ENCODE measurements around the gene MAPK12. TPM values are rescaled to one million over a fixed set of nuclear protein-coding genes. Genes with fewer than 3 reads are reported as not detected.

The MAPK12 gene
- total and polyA plus RNA-seq, 7 donors, result 57.4 to 178 (median 131) TPM

DNA sequence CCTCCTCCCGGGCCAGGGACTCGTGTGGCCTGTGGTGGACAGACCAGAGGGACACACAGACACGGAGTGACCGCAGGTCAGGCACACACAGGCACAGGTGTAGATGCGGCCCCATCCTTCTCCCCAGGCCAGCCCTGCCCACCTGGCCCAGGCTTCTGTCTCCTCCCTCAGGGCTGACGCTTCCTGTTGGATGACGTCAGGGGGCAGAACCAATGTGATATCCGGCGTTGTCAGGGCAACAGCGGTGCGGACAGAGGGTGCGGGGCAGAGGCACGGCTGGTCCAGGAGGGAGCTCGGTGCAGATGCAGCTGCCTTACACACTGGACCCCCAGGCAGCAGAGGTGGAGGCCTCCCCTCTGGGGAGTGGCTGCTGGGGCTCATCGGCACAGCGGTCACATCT, 13.7 kb downstream of the MAPK12 start:
- Histone ChIP-seq H3K27me3 (ENCODE audit: insufficient read depth in 3 of 3, low read length in 2 of 3) (no peaks in the 10 kb centered on the region), H3K4me1 (peaks cover 39% of the 10 kb centered on the region), H3K27ac (no peak overlapping the region), H3K4me3 (no peak overlapping the region), H3K9me3 (no peaks in the 10 kb centered on the region), H3K36me3 (ENCODE audit: insufficient read depth in 1 of 2, low read depth in 1 of 2) (peaks cover 0 to 41% of the 10 kb centered on the region in 2 donors)
- TF ChIP-seq, protein P1, sequence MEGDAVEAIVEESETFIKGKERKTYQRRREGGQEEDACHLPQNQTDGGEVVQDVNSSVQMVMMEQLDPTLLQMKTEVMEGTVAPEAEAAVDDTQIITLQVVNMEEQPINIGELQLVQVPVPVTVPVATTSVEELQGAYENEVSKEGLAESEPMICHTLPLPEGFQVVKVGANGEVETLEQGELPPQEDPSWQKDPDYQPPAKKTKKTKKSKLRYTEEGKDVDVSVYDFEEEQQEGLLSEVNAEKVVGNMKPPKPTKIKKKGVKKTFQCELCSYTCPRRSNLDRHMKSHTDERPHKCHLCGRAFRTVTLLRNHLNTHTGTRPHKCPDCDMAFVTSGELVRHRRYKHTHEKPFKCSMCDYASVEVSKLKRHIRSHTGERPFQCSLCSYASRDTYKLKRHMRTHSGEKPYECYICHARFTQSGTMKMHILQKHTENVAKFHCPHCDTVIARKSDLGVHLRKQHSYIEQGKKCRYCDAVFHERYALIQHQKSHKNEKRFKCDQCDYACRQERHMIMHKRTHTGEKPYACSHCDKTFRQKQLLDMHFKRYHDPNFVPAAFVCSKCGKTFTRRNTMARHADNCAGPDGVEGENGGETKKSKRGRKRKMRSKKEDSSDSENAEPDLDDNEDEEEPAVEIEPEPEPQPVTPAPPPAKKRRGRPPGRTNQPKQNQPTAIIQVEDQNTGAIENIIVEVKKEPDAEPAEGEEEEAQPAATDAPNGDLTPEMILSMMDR (IDR thresholded peaks at IDR 0.05), result no peak
- intact Hi-C loops (cut with DNase I), result no loop called here
- 37 to 39% (median 38%) methylated on average over 16 of the region's 16 CpGs for WGBS, 3 donors
- ATAC-seq, result no peak
- DNase-seq, result peak in 1 of 2 donors; percentile 67

DNA sequence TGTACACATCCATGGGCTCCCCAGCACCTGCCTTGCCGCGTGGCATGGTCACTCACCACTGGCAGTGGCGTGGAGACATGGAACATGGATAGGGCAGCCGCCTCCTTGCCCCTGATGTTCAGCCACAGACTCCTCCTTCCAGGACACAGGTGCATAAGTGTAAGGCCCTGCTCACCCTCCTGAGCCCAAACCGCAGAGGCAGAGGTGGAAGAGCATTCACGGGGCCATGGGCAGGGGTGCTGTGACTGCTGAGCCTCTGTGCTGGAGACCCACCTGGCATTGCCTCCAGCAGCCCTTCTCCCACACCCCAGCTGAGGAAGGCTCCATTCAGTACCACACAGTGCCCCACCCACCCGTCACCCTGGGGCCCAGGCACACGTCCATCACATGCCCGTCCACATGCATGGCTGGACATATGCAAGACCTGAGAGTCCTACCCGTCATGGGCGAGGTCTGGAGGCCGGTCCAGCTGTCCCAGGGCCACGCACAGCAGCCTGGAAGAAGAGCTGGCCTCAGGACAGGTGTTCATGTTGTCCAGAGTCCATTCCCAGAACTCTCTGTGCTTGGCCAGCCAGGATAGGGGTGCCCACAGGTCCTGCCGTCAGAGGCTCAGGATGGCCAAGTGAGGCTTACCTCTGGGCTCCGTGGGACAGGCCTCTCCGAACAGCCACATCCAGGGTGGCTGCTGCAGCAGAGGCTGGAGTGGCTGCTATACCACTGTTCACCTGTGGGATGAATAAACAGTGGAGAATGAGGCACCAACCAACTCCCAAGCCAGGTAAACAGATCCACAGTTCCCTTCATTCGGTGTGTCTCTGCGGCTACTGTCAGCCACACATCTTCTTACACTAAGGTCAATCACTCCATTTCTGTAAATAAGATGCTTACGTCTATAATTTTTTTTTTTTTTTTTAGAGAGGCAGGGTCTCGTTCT, 15.0 kb downstream of the MAPK12 start:
- no peaks in the 10 kb centered on the region for H3K9me3 ChIP-seq
- ATAC-seq (no peak), DNase-seq (no peak)
- 60 to 79% (median 70%) methylated on average over 20 of the region's 20 CpGs for WGBS, 3 donors
- intact Hi-C loops (cut with DNase I), result no loop called here
- H3K4me1 ChIP-seq, result peaks cover 51% of the 10 kb centered on the region
- H3K27ac ChIP-seq, result peak overlapping the region; percentile 95
- H3K27me3 ChIP-seq (ENCODE audit: insufficient read depth in 3 of 3, low read length in 2 of 3), result no peaks in the 10 kb centered on the region
- TF ChIP-seq, protein P1 (IDR thresholded peaks at IDR 0.05), result no peak
- H3K36me3 ChIP-seq (ENCODE audit: insufficient read depth in 1 of 2, low read depth in 1 of 2), result peaks cover 0 to 37% of the 10 kb centered on the region in 2 donors
- H3K4me3 ChIP-seq, result no peak overlapping the region

DNA sequence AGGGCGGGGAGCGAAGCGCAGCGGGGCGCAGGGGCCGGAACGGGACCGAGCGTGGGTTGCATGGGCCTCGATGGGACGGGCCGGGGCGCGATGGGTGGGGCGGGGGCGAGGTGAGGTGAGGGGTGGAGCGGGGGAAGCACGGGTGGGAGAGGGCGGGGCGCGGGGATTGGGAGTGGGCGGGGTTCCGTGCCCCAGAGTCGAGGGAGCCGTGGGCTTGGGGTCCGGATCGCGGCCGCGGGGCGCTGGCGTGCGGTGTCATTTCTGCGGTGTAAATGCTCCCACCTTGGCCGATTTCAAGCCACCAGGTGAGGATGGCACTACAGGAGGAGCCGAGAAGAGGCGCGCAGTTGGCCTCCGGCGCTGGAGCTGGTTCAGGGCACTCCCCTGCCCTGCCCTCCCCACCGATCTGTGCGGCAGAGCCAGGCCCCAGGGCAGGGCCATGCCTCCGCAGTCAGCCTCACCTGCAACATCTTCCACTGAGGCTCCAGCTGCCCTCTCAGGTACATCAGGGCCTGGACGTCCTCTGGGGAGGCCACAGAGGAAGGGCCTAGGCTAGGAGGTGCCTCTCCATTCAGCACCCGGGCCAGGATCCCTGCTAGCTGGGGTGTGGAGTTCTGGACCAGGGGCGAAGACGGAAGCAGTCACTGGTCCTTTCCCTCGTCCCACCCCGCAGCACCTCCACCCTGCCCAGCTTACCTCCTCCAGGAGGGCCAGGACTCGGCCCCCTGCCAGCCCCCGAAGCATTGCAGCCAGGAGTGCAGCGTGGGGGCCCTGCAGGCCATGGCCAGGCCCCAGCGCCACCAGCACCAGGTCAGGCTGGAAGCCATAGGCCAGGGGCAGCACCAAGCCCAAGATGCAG, 16.0 kb downstream of the MAPK12 start:
- Histone ChIP-seq H3K27me3 (ENCODE audit: insufficient read depth in 3 of 3, low read length in 2 of 3) (no peaks in the 10 kb centered on the region), H3K9me3 (no peaks in the 10 kb centered on the region), H3K27ac (peak overlapping the region; percentile 95), H3K4me1 (peaks cover 53% of the 10 kb centered on the region), H3K36me3 (ENCODE audit: insufficient read depth in 1 of 2, low read depth in 1 of 2) (peaks cover 0 to 40% of the 10 kb centered on the region in 2 donors), H3K4me3 (peak overlapping the region; percentile 98)
- 12 to 26% (median 15%) methylated on average over 26 to 53 of the region's 53 CpGs for WGBS, 3 donors
- intact Hi-C loops (cut with DNase I), result no loop called here
- ATAC-seq (peak in 3 of 4 donors; percentile 5 to 39 (median 9)), DNase-seq (peak in 1 of 2 donors; percentile 61)
- TF ChIP-seq, protein P1 (IDR thresholded peaks at IDR 0.05), result no peak

DNA sequence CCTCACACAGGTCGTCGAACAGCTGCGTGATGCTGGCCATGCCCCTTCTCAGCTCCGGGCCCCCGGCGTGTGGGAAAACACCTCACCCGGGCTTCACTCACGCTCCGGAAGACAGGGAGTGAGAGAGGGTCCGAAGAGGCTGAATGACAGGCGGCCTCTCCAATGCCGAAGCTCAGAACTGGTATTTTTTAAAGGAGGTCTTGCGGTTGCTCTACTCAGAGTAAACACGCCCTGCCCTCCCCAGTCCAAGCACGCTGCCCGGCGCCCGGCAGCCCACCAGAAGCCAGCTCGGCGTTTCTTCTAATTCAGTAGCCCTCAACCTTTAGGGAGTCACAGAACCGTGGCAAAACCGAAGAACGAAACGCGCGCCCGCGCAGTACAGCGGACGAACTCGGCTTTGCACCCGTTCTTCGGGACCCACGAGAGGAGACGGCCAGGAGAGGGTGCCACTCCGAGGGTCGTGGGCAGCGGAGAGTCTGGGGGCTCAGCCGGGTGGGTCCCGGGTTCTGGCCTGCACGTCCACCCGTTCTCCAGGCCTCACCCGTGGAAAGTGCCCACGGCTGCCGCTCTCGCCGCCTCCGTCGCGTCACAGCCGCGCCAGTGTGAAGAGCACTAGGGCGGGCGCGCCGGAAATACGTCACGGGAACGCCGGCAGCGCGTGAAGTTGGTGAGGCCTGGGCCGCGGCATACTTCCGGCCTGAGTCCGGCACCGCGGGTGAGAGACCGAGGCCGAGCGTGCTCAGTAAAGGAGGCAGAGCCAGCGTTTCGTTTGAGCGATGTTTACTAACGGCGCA, 16.9 kb downstream of the MAPK12 start, which contains the start of gene TUBGCP6:
Gene TUBGCP6 (minus strand): TSS at position 604 of the 794 bp plus-strand sequence. CDS start 564 bp downstream, at position 40.
- no peaks in the 10 kb centered on the region for H3K27me3 ChIP-seq (ENCODE audit: insufficient read depth in 3 of 3, low read length in 2 of 3)
- ATAC-seq (peak; percentile 89 to 91 (median 90)), DNase-seq (peak; percentile 98)
- intact Hi-C loops (cut with DNase I), result loop anchor here in 1 of 2 donors (5.0 kb wide), 1 partner anchor 37 kb away; no protein-coding TSS in a partner anchor
- peak within 1 kb of the TSS; percentile 95 for H3K27ac ChIP-seq
- peak within 1 kb of the TSS; percentile 98 for H3K4me3 ChIP-seq
- peaks cover 0 to 44% of the 10 kb centered on the region in 2 donors for H3K36me3 ChIP-seq (ENCODE audit: insufficient read depth in 1 of 2, low read depth in 1 of 2)
- H3K9me3 ChIP-seq, result no peaks in the 10 kb centered on the region
- TF ChIP-seq, protein P1 (IDR thresholded peaks at IDR 0.05), result peak; percentile 27
- H3K4me1 ChIP-seq, result peaks cover 45% of the 10 kb centered on the region
- WGBS, 3 donors, result 0 to 1% (median 0%) methylated on average over 75 to 76 of the region's 76 CpGs

All from psoas muscle (tissue), 8 donors.